HS-27A (cell line): ENCODE results near the gene CTNNA1.
A peak's percentile ranks its signal among the peaks of the same experiment; 100 is the strongest.
"Not testable (repeated sequence)": the region's sequence is repeated elsewhere in the genome, so short reads cannot be mapped to it uniquely, and the experiment has no call there.

Experiments used
- DNase-seq: peaks from one replicate; pipeline ENCODE4 v3.0.0-alpha.2; 2012; ENCODE audit warnings: low read depth, missing footprints

CTNNA1 gene, protein sequence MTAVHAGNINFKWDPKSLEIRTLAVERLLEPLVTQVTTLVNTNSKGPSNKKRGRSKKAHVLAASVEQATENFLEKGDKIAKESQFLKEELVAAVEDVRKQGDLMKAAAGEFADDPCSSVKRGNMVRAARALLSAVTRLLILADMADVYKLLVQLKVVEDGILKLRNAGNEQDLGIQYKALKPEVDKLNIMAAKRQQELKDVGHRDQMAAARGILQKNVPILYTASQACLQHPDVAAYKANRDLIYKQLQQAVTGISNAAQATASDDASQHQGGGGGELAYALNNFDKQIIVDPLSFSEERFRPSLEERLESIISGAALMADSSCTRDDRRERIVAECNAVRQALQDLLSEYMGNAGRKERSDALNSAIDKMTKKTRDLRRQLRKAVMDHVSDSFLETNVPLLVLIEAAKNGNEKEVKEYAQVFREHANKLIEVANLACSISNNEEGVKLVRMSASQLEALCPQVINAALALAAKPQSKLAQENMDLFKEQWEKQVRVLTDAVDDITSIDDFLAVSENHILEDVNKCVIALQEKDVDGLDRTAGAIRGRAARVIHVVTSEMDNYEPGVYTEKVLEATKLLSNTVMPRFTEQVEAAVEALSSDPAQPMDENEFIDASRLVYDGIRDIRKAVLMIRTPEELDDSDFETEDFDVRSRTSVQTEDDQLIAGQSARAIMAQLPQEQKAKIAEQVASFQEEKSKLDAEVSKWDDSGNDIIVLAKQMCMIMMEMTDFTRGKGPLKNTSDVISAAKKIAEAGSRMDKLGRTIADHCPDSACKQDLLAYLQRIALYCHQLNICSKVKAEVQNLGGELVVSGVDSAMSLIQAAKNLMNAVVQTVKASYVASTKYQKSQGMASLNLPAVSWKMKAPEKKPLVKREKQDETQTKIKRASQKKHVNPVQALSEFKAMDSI

DNA sequence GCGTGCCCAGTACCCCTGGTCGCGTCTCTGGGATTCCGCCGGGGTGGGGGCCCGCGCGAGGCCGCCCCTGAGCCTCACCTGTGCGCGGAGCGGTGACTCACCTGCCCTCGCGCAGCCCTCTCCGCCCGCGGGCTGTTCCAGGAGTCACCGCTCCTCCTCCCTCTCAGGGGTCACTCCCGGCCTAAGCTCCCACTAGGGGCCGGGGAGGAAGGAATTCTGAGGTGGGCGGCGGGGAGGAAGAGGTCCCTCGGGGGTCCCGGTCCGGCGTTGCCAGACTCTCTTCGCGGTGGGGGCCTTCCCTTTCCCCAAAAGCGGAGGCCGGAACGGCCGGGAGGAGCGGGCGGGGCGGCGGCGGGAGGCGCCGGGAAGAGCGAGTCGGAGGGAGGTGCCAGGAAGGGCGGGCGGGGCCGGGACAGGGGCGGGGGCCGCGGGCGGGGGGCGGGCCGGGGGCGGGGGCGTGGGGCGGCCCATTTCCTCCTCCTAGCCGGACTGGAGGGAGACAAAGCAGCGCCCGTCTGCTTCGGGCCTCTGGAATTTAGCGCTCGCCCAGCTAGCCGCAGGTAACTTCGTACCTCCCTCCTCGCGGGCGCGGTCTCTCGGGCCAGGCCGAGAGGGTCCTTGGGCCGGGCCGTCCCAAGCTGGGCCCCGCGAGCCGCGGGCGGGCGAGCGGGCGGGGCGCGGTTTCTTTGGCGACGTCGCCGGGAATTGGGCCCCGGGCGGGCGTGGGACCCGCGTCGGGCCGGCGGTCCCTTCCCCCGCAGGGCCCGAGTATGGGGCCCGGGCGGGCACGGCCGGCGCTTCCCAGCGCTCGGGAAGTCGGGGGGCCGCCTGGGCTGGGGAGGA, at the start of gene CTNNA1:
Gene CTNNA1, plus strand, starts transcription at position 475 of the 843 bp plus-strand sequence. CDS start 28,500 bp downstream, outside the sequence.
- DNase-seq = no peak

DNA sequence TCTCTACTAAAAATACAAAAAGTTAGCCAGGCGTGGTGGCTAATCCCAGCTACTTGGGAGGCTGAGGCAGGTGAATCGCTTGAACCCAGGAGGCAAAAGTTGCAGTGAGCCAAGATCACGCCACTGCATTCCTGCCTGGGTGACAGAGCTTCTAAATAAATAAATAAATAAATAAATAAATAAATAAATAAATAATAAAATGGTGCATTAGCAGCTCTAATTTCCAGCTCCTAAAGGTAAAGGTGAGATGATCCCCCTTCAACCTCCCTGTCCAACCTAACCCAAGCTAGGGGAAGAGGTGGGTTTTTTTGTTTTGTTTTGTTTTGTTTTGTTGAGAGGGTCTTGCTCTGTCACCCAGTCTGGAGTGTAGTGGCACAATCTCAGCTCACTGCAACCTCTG, 49.4 kb upstream of the CTNNA1 start:
- not testable (repeated sequence) for DNase-seq

DNA sequence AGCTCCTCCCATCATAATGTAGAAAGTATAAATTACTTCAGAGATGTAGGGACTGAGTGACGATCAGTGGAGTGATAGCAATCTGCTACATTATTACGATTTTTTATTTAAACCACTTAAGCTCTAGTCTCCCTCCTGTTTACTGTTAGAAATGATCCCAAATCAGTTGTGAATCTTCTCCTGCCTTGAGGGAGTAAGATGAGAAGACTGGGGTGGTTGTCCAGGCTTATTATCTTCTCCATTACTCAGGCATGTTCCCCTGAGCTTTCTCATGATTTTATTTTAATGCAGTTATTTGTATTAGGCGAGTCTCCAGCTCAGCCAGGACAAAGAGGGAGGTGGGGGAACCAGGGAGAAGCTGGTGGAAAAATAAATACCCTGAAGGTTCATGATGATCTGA, 48.2 kb upstream of the CTNNA1 start:
- DNase-seq = no peak

DNA sequence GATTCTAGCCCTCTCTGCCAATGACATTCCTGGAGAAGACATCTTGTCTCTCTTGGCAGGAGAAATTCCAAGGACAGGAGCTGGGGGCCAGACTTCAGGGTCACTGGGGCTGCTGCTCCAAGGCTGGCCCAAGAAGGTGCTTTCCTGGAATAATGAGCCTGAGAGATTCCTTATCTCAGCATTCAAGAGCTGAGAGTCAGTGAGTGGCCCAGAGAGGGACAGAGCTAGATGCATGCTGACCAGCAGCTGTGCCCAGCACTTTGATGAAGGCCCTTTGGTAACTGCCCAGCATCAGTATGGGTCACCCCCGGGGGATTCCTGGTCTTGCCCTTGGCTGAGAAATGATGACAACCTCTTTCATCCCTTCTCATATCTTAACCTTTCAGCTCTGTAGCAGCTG, 47.7 kb upstream of the CTNNA1 start:
- no peak for DNase-seq

DNA sequence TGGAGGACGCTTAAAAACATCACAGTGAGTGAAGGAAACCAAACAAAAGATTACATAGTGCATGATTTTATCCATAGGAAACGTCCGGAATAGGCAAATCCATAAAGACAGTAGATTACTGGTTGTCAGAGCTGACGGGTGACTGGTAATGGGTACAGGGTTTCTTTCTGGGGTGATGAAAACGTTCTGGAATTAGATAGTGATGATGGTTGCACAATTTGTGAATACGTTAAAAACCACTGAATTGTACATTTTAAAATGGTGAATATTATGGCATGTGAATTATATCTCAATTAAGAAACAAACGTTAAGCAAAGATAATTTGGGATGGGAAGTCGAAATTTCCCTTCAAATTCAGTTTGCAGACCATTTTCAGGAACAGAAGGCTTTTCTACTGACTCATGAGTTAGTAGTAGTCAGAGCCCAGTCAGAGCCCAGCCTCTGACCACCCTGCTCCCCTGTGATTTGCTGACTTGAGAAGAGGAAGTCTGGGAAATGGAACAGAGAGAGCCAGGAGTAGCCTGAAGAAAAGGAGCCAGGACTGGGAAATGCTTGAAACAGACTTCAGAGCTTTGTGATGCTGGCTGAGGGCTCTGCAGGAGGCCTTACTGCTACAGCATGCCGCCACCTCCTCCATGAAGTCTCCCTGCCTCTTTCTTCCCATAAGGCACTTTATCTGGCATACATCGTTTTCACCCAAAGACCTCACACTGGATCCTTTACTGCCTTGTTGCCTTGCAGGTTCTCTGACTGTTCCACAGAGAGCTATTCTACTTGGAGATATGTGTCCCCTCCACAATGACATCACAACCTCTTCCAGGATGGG, 46.4 kb upstream of the CTNNA1 start:
- DNase-seq = peak; percentile 23

DNA sequence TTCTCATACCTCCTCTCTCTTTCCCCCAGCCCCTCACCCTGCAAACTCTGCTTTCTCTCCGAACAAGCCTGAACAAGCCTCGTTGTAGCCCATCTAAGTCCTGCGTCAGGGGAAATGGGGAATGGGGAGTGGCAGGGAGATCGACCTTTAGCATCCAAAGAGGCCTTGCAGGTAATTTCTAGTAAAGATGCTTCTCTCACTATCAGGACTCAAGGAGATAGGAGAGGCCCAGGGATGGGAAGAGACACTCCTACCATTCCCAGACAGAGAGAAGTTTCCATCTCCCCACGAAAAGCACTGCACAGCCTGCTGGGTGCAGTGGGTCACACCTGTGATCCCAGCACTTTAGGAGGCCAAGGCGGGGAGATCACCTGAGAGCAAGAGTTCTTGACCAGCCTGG, 44.4 kb upstream of the CTNNA1 start:
- no peak for DNase-seq

DNA sequence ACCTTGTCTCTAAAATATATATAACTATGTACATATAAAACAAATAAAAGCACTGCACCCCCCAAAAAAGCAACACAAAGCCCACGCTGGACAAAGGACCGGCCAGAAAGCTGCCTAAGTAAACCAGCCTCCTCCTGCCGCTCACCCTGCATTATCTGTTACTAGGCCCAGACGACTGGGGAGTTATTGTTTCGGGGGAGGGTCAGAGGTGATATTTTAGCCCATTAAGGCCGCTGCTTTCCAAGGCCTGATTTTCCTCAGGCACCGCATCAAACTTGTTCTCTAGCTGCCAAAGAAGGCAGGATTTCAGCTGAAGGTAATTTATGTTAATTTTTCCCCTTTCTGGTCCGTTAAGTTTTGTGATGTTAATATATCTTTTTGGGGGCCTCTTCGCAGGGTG, 44.0 kb upstream of the CTNNA1 start:
- DNase-seq = no peak

DNA sequence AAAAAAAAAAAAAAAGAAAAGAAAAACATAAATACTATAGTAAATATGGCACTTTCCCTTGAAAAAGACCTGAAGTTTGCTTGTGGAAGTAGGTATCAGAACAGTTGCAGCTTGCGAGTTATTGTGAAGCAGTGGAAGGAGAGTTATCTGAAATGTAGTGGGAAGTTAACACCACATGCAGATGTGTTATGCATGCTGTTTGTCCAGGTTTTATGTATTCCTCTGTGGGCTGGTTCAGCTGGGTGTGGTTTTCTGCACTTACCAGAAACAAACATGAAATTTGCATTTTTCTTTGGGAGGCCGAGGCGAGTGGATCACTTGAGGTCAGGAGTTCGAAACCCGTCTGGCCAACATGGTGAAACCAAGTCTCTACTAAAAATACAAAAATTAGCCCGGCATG, 42.1 kb upstream of the CTNNA1 start:
- no peak for DNase-seq

DNA sequence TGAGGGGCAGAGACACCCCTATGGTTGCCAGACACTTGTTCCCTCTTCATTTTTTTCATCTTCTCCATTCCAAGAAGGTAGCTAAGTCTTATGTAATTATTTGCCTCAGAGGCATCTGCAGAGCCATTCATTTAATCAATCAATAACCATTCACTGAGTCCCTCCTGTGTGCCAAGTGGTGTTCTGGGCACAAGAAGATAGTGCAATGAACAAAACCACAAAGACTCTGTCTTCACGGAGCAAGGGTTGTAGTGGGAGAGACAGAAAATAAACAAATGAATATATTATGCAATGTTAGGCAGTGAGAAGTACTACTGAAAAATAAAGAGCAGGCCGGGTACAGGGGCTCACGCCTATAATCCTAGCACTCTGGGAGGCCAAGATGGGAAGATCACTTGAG, 41.4 kb upstream of the CTNNA1 start:
- no peak for DNase-seq

DNA sequence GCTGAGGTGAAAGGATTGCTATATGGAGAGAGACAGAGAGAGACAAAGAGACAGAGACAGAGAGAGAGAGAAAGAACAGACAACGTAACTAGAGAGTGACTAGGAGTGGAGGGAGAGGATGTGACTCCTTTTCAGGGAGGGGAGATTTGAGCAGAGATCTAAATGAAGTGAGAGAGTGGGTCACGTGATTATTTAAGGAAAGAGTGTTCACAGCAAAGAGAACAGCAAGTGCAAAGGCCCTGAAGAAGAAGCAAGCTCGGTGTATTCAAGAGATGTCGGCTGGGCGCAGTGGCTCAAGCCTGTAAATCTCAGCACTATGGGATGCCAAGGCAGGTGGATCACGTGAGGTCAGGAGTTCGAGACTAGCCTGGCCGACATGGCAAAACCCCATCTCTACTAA, 40.9 kb upstream of the CTNNA1 start:
- no peak for DNase-seq

DNA sequence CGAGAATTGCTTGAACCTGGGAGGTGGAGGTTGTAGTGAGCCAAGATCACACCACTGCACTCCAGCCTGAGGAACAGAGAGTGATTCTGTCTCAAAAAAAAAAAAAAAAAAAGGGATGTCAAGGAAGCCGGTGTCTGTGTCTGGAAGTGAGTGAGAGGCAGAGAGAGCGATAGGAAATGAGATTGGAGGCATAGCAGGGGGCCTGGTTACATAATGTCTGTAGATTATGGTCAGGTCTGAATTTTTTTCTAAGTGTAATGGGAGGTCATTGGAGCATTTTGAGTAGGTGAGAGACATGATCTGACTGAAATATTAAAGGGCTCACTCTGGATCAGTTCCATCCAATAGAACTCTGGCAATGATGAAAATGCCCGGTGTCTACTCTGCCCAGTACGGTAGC, 40.4 kb upstream of the CTNNA1 start:
- no peak for DNase-seq

DNA sequence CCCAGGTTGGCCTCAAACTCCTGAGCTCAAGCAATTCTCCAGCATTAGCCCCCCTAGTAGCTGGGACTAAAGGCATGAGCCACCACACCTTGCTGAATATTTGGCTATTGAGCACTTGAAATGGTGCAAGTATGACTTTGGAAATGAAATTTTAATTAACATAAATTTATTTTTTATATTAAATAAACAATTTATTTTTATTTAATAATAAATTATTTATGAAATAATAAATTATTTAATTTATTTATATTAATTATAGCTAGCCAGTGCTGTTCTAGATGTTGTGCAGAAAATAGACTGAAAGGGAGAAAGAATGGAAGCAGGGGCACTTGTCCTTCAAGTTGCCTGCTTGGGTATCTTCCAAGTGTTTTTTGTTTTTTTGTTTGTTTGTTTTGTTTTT, 40.0 kb upstream of the CTNNA1 start:
- DNase-seq = no peak

DNA sequence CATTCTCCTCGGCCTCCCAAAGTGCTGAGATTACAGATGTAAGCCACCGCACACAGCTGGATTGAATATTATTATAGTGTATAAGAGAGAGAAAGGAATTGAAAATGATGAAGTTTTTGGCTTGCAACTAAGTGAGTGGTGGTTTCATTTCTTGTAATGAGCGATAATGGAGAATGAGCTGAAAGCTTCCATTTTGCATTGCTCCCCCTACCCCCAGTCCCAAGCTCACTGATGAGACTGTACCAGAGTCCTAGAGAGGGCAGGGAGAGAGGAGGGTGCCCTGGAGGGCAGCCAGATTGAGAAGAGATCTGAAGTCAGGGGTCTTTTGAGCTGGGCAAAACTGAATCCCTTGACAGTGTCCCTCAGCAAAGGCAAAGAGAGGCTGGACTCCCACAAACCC, 38.5 kb upstream of the CTNNA1 start:
- DNase-seq = no peak

DNA sequence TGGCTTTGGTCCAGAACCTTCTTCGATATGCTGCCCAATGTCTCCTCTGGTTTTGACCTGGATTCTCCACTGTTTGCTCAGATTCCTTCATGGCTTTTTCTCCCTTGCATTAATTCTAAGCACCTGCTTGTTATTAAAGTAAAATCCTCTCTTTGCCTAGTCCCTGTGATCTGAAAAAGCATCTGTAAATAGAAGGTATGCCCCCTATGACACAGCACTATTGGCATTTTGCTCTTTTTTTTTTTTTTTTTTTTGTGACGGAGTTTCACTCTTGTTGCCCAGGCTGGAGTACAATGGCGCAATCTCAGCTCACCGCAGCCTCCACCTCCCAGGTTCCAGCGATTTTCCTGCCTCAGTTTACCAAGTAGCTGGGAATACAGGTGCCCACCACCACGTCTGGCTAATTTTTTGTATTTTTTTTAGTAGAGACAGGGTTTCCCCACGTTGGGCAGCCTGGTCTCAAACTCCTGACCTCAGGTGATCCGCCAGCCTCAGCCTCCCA, 37.2 kb upstream of the CTNNA1 start:
- not testable (repeated sequence) for DNase-seq

DNA sequence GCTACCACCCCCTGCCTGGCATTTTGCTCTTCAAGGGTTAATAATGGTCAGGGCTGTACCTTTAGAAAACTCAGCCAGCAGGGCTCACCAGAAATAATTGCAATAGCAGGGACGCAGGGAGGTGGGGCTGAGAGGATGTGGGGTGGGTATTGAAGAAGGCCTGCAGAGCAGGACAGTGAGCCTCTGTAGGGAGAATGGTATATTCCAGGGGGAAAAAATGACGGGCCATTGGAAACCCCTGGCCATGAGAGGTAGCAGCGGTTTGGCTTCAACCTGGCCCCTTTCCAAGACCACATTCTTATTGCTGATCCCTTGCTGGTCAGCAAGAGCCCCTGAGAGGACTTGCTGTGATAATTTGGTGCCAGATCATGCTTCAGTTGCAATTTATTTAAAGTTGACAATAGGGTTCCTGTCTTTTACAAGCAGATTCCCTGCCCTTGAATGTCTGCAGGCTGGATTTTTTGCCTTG, 36.7 kb upstream of the CTNNA1 start:
- no peak for DNase-seq

DNA sequence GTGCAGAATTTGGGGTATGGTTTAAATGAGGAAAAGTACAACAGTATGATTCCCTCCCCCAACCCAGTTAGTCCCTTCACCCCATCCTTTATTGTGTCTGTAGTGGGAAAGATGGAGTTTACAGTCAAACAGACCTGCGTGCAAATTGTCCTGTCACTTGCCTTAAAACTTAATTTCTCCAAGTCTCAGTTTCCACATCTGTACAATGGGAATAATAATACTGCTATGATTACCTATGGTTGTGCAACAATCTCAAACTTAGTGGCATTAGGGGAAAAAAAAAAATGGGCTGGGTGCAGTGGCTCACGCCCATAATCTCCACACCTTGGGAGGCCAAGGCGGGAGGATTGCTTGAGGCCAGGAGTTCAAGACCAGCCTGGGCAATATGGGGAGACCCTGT, 35.8 kb upstream of the CTNNA1 start:
- DNase-seq = no peak

DNA sequence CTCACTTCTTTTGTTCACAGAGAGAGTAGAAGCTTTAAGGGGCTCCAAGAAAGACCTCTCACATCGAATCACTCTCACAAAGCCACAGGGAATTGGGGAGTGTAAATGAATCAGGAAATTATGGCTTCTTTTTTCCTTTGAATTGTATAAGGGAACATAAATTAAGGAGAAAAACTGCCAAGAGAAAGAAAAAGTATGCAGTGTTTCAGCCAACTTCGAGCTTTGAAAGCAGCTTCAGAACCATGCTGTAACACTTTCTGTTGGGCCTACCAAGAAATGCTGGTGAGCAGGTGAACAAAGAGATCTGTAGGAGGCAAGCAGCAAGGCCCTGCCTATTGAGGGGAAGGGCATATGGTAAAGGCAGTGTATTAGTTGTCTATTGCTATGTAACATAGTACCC, 33.4 kb upstream of the CTNNA1 start:
- no peak for DNase-seq

DNA sequence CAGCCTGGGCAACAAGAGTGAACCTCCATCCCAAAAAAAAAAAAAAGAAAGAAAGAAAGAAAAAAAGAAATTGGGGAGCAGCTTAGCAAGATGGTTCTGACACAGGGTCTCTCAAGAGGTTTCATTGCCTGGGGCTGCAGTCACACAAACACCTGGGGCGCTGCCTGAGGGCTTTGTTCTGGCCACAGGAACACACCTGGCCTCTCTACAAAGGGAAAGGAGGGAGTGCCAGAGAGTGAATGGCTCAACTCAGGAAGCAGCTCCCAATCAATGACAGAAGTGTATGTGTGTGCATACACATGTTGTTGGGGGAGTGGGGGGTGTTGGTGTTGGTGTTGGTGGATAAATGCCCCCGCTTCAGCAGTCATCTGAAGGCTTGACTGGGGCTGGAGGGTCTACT, 32.4 kb upstream of the CTNNA1 start:
- DNase-seq = no peak

DNA sequence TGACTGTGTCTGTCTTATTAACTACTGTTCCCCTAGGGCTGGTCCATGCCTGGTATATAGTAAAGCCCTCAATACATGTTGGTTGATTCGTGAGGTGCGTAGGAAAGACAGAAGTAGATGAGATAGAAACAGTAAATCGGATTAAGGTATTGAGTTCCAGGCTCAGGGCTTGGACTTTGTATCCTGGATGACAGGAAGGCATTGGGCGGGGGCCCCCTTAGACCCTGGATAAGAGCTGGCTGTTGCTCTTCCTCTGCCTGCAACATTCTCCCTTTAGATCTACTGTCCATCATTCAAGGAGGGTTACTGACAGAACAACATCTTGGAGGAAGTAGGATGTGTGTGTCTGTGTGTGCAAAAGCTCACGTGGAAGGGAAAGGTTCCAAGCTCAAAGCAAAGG, 31.2 kb upstream of the CTNNA1 start:
- no peak for DNase-seq

DNA sequence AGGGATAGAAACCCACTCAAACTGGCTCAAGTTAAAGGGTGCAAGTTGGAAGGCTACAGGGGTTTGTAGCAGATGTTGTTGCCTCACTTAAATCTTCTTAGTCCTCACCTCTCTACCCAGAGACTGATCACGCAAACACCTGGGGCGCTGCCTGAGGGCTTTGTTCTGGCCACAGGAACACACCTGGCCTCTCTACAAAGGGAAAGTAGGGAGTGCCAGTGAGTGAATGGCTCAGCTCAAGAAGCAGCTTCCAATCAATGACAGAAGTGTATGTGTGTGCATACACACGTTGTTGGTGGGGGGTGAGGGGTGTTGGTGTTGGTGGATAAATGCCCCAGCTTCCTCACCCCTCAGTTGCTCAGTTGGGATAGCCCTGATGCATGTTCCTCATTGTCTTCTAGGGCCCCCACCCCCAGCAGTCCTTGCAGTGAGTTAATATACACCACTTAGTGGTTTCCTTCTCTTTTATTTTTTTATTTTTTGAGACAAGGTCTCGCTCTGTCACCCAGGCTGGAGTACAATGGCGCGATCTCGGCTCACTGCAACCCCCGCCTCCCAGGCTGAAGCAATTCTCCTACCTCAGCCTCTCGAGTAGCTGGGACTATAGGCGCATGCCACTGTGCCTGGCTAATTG, 30.6 kb upstream of the CTNNA1 start:
- DNase-seq = no peak
